GM12878 (cell line): ENCODE measurements around the gene CSNK2A1. TPM values are rescaled to one million over a fixed set of nuclear protein-coding genes. Genes with fewer than 3 reads are reported as not detected.

Source experiments
- ATAC-seq: fragments of 200-7000 bp; cut with Tn5 transposase; 3 replicates; pipeline ENCODE4 v1.9.1; 2020; ENCODE audit warnings: mild to moderate bottlenecking, moderate library complexity
- BruUV-seq: library from RNA; stranded (reverse); fragments of 400-500 nt; replicated peaks from 2 replicates; lab custom pipeline; 2021; lab: Mats Ljungman, UMichigan
- CTCF ChIA-PET: fragments of 300-600 bp; sonication (Branson Sonifier 250); formaldehyde crosslinking; extraction: SDS; loops from one replicate; lab custom pipeline; 2021; ENCODE audit warnings: inconsistent platforms; lab: Yijun Ruan, JAX
- POLR2A ChIA-PET: fragments of 350-600 bp; formaldehyde crosslinking; extraction: SDS; loops from one replicate; lab custom pipeline; 2021; ENCODE audit warnings: inconsistent platforms; lab: Charles Lee
- RAD21 ChIA-PET: fragments of 300-600 bp; sonication (Branson Sonifier 250); formaldehyde crosslinking; loops from one replicate; lab custom pipeline; 2023; ENCODE audit warnings: antibody characterized with exemption; ENCODE audit not compliant: unreplicated experiment; lab: Charles Lee
- SMC1A ChIA-PET: fragments of 300-600 bp; sonication (Branson Sonifier 250); formaldehyde crosslinking; loops from one replicate; lab custom pipeline; 2023; ENCODE audit not compliant: unreplicated experiment, uncharacterized antibody; lab: Charles Lee
- DNase-seq: peaks from one replicate; pipeline ENCODE4 v3.0.0-alpha.2; 2011; ENCODE audit warnings: low read depth, low spot score
- FAIRE-seq: peaks from 3 replicates; lab custom pipeline; 2011; peaks lifted over from hg19 to GRCh38; lab: Jason Lieb, UNC
- H2AFZ ChIP-seq: 2 replicates; pipeline ENCODE4 v1.6.0; 2011; ENCODE audit warnings: low read depth, low read length, control low read depth; ENCODE audit not compliant: control insufficient read depth
- H3K27ac ChIP-seq: 2 replicates; pipeline ENCODE4 v1.5.1; 2011; ENCODE audit warnings: control low read depth; ENCODE audit not compliant: control insufficient read depth, insufficient read depth
- H3K27me3 ChIP-seq, 2 experiments: replicated peaks in 1 of 2; 2 replicates each; pipeline versions ENCODE4 v1.6.0 to v1.6.1; 2011; ENCODE audit warnings: low read length in 1 of 2; ENCODE audit not compliant: control insufficient read depth in 2 of 2, insufficient read depth in 2 of 2
- H3K36me3 ChIP-seq, 2 experiments: 2 replicates each; pipeline ENCODE4 v1.5.1; 2011; ENCODE audit warnings: low read length in 1 of 2; ENCODE audit not compliant: control insufficient read depth in 2 of 2, insufficient read depth in 2 of 2
- H3K4me1 ChIP-seq: 2 replicates; pipeline ENCODE4 v1.6.1; 2011; ENCODE audit warnings: mild to moderate bottlenecking, low read length, moderate library complexity, mixed read lengths; ENCODE audit not compliant: control insufficient read depth, insufficient read depth
- H3K4me2 ChIP-seq: 2 replicates; pipeline ENCODE4 v1.6.0; 2011; ENCODE audit warnings: control low read depth; ENCODE audit not compliant: control insufficient read depth, insufficient read depth
- H3K4me3 ChIP-seq: fragments of 200-600 bp; sonication (generic); 2 replicates; pipeline ENCODE4 v1.5.1; 2016
- H3K79me2 ChIP-seq: 2 replicates; pipeline ENCODE4 v1.6.0; 2011; ENCODE audit warnings: low read length; ENCODE audit not compliant: control insufficient read depth, insufficient read depth
- H3K9ac ChIP-seq: 2 replicates; pipeline ENCODE4 v1.8.0; 2011; ENCODE audit warnings: low read length, control low read depth, mixed read lengths; ENCODE audit not compliant: control insufficient read depth, insufficient read depth
- H3K9me3 ChIP-seq: replicated peaks from 3 replicates; pipeline ENCODE4 v1.5.1; 2011; ENCODE audit warnings: mild to moderate bottlenecking, low read length; ENCODE audit not compliant: control insufficient read depth, insufficient read depth
- H4K20me1 ChIP-seq: 2 replicates; pipeline ENCODE4 v1.6.0; 2011; ENCODE audit not compliant: control insufficient read depth, insufficient read depth
- MEF2B ChIP-seq: fragments of 450-650 bp; IDR thresholded peaks from 2 replicates; pipeline ENCODE4 v1.6.1; 2018; ENCODE audit warnings: mild to moderate bottlenecking, moderate library complexity; ENCODE audit not compliant: partially characterized antibody, poor library complexity, severe bottlenecking
- NFIC ChIP-seq: IDR thresholded peaks from 2 replicates; pipeline ENCODE4 v1.6.1; 2012; ENCODE audit warnings: low read depth, mild to moderate bottlenecking, inconsistent platforms, low read length, moderate library complexity
- POLR2AphosphoS5 ChIP-seq: IDR thresholded peaks from 2 replicates; pipeline ENCODE4 v1.6.1; 2011; ENCODE audit warnings: mild to moderate bottlenecking, low read length, inconsistent platforms
- RUNX3 ChIP-seq: IDR thresholded peaks from 2 replicates; pipeline ENCODE4 v1.6.1; 2012; ENCODE audit warnings: low read length, inconsistent platforms
- SRF ChIP-seq, 2 experiments: IDR thresholded peaks; 2 replicates each; pipeline ENCODE4 v1.6.1; 2011; ENCODE audit warnings: low read depth in 2 of 2, low read length in 2 of 2, mild to moderate bottlenecking in 1 of 2, moderate library complexity in 1 of 2
- STAT3 ChIP-seq: IDR thresholded peaks from 2 replicates; pipeline ENCODE4 v1.6.1; 2011; ENCODE audit warnings: low read depth, low read length, improper control_type of control experiment
- SUPT20H ChIP-seq: IDR thresholded peaks from 2 replicates; pipeline ENCODE4 v1.6.1; 2011; ENCODE audit warnings: low read depth, mild to moderate bottlenecking, low read length, moderate library complexity, borderline replicate concordance; ENCODE audit not compliant: control insufficient read depth
- ZNF274 ChIP-seq: IDR thresholded peaks from one replicate; pipeline ENCODE4 v1.8.0; 2011; ENCODE audit not compliant: insufficient read length, insufficient read depth
- ZSCAN29 ChIP-seq: fragments of 450-650 bp; IDR thresholded peaks from 2 replicates; pipeline ENCODE4 v1.6.1; 2017; ENCODE audit warnings: mild to moderate bottlenecking, moderate library complexity
- WGBS: methylation state at CpG from one replicate; pipeline ENCODE4 v1.1.6; 2016; ENCODE audit warnings: low lambda C conversion rate; ENCODE audit not compliant: insufficient replicate concordance, insufficient coverage; ENCODE audit errors: missing lambda C conversion rate; 5-methylcytosine and 5-hydroxymethylcytosine counted together
- in situ Hi-C: fragments of 300-500 bp; cut with MboI; formaldehyde crosslinking; loops from 9 replicates; pipeline ENCODE4 v1.14.3; 2018; ENCODE audit warnings: mixed read lengths
- intact Hi-C: fragments of 100-400 bp; cut with micrococcal nuclease; formaldehyde crosslinking; loops from one replicate; pipeline ENCODE4 v1.14.2; 2022; ENCODE audit not compliant: unreplicated experiment
- polyA plus RNA-seq, 11 experiments: library from polyadenylated mRNA; depleted of rRNA in 4 of 11; unstranded in 6 of 11; stranded (reverse) in 5 of 11; fragments of >200 nt; fragmentation: Nextera tagmentation in 4 of 11; fragmentation: Illumina TruSeq in 1 of 11; extraction: Ambion mirVana in 4 of 11; extraction: Trizol in 1 of 11; gene quantifications; 1 replicate in 1 of 11; 2 replicates in 10 of 11; pipeline versions ENCODE4 v1.2.1 to v1.2.3, GENCODE V29; 2011 to 2016; ENCODE audit warnings: inconsistent platforms in 2 of 11, missing spikeins in 2 of 11, low read depth in 1 of 11
- total RNA-seq, 4 experiments: library from RNA; depleted of rRNA in 3 of 4; stranded (reverse); fragments of >200 nt in 3 of 4; fragmentation: Illumina TruSeq in 1 of 4; extraction: Trizol in 1 of 4; gene quantifications; 2 replicates each; pipeline versions ENCODE4 v1.2.1 to v1.2.3, GENCODE V29; 2013 to 2021
- TF ChIP-seq, protein P1 (sequence below): IDR thresholded peaks from 2 replicates; pipeline ENCODE4 v1.6.1; 2012; ENCODE audit warnings: low read depth, low read length, improper control_type of control experiment
- TF ChIP-seq, protein P2 (sequence below): fragments of 150-350 bp; IDR thresholded peaks from 2 replicates; pipeline ENCODE4 v1.6.1; 2014; ENCODE audit warnings: mild to moderate bottlenecking, low read depth, low read length
- TF ChIP-seq, protein P3 (sequence below): fragments of 450-650 bp; IDR thresholded peaks from 2 replicates; pipeline ENCODE4 v1.6.1; 2016; ENCODE audit warnings: mild to moderate bottlenecking, moderate library complexity, borderline replicate concordance
- TF ChIP-seq, protein P4 (sequence below): fragments of 450-650 bp; IDR thresholded peaks from 2 replicates; pipeline ENCODE4 v1.6.1; 2016; ENCODE audit warnings: mild to moderate bottlenecking

Gene CSNK2A1
- total and polyA plus RNA-seq, 10 of the 15 experiments (the other 5 are each of a cell fraction or from before 2014, with no cell fraction given) = 47.6 to 199 (median 95.0) TPM

DNA sequence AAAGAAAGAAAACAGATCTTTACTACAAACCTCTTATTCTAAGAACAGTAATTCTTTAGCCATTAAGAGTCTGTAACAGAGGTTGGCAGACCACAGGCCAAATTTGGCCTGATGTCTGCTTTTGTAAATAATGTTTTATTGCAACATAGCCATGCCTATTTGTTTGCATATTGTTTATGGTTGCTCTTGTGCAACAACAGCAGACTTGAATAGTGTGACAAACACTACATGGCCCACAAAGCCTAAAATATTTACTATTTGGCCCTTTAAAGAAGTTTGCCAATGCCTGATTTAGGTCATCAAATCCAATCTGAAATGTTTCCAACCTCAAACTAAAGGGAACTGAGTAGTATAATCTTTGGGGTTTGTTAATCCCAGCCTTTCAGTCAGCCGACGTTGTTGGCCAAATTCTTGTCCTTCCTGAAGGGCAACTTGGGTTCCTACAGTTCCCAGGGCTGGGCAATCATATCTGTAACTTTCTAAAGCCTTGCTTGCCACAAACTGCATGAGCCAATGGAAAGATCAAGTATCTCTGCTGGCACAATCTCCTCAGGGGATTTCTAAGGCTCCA lies 47.4 kb downstream of the CSNK2A1 start:
- intact Hi-C loops = no loop called here
- in situ Hi-C loops = no loop called here
- H2AFZ ChIP-seq = no peak overlapping the region
- H3K9ac ChIP-seq = no peak overlapping the region
- H3K4me2 ChIP-seq = no peak overlapping the region
- RAD21 ChIA-PET = interaction anchor here (0.9 kb wide), 1 partner anchor 40 kb away, joined by 4 read pairs; no protein-coding TSS in a partner anchor
- no peak overlapping the region for H3K27ac ChIP-seq
- SMC1A ChIA-PET = no interaction called here
- TF ChIP-seq MEF2B = no peak
- no peak for TF ChIP-seq ZNF274
- no peak for TF ChIP-seq NFIC
- no peak for TF ChIP-seq SUPT20H
- no peak for TF ChIP-seq POLR2AphosphoS5
- no peak for TF ChIP-seq STAT3
- TF ChIP-seq, protein P1, sequence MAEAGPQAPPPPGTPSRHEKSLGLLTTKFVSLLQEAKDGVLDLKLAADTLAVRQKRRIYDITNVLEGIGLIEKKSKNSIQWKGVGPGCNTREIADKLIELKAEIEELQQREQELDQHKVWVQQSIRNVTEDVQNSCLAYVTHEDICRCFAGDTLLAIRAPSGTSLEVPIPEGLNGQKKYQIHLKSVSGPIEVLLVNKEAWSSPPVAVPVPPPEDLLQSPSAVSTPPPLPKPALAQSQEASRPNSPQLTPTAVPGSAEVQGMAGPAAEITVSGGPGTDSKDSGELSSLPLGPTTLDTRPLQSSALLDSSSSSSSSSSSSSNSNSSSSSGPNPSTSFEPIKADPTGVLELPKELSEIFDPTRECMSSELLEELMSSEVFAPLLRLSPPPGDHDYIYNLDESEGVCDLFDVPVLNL = no peak
- TF ChIP-seq, protein P2, sequence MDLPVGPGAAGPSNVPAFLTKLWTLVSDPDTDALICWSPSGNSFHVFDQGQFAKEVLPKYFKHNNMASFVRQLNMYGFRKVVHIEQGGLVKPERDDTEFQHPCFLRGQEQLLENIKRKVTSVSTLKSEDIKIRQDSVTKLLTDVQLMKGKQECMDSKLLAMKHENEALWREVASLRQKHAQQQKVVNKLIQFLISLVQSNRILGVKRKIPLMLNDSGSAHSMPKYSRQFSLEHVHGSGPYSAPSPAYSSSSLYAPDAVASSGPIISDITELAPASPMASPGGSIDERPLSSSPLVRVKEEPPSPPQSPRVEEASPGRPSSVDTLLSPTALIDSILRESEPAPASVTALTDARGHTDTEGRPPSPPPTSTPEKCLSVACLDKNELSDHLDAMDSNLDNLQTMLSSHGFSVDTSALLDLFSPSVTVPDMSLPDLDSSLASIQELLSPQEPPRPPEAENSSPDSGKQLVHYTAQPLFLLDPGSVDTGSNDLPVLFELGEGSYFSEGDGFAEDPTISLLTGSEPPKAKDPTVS = no peak
- TF ChIP-seq, protein P3, sequence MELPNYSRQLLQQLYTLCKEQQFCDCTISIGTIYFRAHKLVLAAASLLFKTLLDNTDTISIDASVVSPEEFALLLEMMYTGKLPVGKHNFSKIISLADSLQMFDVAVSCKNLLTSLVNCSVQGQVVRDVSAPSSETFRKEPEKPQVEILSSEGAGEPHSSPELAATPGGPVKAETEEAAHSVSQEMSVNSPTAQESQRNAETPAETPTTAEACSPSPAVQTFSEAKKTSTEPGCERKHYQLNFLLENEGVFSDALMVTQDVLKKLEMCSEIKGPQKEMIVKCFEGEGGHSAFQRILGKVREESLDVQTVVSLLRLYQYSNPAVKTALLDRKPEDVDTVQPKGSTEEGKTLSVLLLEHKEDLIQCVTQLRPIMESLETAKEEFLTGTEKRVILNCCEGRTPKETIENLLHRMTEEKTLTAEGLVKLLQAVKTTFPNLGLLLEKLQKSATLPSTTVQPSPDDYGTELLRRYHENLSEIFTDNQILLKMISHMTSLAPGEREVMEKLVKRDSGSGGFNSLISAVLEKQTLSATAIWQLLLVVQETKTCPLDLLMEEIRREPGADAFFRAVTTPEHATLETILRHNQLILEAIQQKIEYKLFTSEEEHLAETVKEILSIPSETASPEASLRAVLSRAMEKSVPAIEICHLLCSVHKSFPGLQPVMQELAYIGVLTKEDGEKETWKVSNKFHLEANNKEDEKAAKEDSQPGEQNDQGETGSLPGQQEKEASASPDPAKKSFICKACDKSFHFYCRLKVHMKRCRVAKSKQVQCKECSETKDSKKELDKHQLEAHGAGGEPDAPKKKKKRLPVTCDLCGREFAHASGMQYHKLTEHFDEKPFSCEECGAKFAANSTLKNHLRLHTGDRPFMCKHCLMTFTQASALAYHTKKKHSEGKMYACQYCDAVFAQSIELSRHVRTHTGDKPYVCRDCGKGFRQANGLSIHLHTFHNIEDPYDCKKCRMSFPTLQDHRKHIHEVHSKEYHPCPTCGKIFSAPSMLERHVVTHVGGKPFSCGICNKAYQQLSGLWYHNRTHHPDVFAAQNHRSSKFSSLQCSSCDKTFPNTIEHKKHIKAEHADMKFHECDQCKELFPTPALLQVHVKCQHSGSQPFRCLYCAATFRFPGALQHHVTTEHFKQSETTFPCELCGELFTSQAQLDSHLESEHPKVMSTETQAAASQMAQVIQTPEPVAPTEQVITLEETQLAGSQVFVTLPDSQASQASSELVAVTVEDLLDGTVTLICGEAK = no peak
- TF ChIP-seq, protein P4, sequence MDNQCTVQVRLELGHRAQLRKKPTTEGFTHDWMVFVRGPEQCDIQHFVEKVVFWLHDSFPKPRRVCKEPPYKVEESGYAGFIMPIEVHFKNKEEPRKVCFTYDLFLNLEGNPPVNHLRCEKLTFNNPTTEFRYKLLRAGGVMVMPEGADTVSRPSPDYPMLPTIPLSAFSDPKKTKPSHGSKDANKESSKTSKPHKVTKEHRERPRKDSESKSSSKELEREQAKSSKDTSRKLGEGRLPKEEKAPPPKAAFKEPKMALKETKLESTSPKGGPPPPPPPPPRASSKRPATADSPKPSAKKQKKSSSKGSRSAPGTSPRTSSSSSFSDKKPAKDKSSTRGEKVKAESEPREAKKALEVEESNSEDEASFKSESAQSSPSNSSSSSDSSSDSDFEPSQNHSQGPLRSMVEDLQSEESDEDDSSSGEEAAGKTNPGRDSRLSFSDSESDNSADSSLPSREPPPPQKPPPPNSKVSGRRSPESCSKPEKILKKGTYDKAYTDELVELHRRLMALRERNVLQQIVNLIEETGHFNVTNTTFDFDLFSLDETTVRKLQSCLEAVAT = no peak
- no peak for TF ChIP-seq RUNX3
- TF ChIP-seq SRF (IDR thresholded peaks at IDR 0.05; ENCODE audit: low read depth in 2 of 2, low read length in 2 of 2) = no peak
- no peak for TF ChIP-seq ZSCAN29
- H3K27me3 ChIP-seq = no peaks in the 10 kb centered on the region
- BruUV-seq = no TSS peak
- CTCF ChIA-PET = interaction anchor here (0.6 kb wide), 1 partner anchor 39 kb away, joined by 4 read pairs; no protein-coding TSS in a partner anchor
- FAIRE-seq (no peak), DNase-seq (no peak), ATAC-seq (no peak)
- H3K9me3 ChIP-seq = no peaks in the 10 kb centered on the region
- no peak overlapping the region for H3K4me3 ChIP-seq
- no peaks in the 10 kb centered on the region for H3K79me2 ChIP-seq
- WGBS = 100% methylated on average over 2 of the region's 2 CpGs
- POLR2A ChIA-PET = interaction anchor here (2.1 kb wide), 1 partner anchor 9 kb away, joined by 8 read pairs; no protein-coding TSS in a partner anchor
- peaks cover 4 to 35% of the 10 kb centered on the region in 2 experiments for H3K36me3 ChIP-seq
- no peaks in the 10 kb centered on the region for H4K20me1 ChIP-seq
- no peaks in the 10 kb centered on the region for H3K4me1 ChIP-seq
